SU-DHL-6 (cell line): ENCODE results near the gene PDGFB.

ENCODE experiments used
- H2AFZ ChIP-seq: fragments of 200-600 bp; sonication (generic); 2 replicates; pipeline ENCODE4 v1.6.1; 2014; ENCODE audit warnings: low read depth, mild to moderate bottlenecking, moderate library complexity, mixed read lengths, antibody characterized with exemption, low read length; ENCODE audit not compliant: severe bottlenecking
- H3F3A ChIP-seq: fragments of 200-600 bp; shearing (Covaris generic); 2 replicates; pipeline ENCODE4 v1.6.0; 2016; ENCODE audit warnings: antibody characterized with exemption, mild to moderate bottlenecking; ENCODE audit not compliant: insufficient read depth
- H3K27ac ChIP-seq: fragments of 200-600 bp; sonication (generic); 2 replicates; pipeline ENCODE4 v1.5.1; 2016; ENCODE audit warnings: low read depth, mild to moderate bottlenecking, low read length, moderate library complexity, mixed read lengths
- H3K27me3 ChIP-seq: fragments of 200-600 bp; sonication (generic), shearing (Covaris generic); 2 replicates; pipeline ENCODE4 v1.6.0; 2014; ENCODE audit warnings: mild to moderate bottlenecking, low read length
- H3K36me3 ChIP-seq: fragments of 200-600 bp; sonication (generic); 2 replicates; pipeline ENCODE4 v1.6.1; 2014; ENCODE audit warnings: mild to moderate bottlenecking, low read length, mixed read lengths
- H3K4me2 ChIP-seq: fragments of 300-600, 200-600 bp; shearing (Covaris generic), sonication (generic); 2 replicates; pipeline ENCODE4 v1.6.0; 2014; ENCODE audit warnings: low read length, low read depth, mild to moderate bottlenecking; ENCODE audit not compliant: poor library complexity, severe bottlenecking
- H3K4me3 ChIP-seq: fragments of 200-600 bp; sonication (generic); 2 replicates; pipeline ENCODE4 v1.5.1; 2014; ENCODE audit warnings: antibody characterized with exemption, low read length, mild to moderate bottlenecking, mixed read lengths; ENCODE audit not compliant: insufficient read depth, poor library complexity, severe bottlenecking
- H3K79me2 ChIP-seq: fragments of 200-600 bp; sonication (generic); 2 replicates; pipeline ENCODE4 v1.6.1; 2014; ENCODE audit warnings: mild to moderate bottlenecking, low read length, moderate library complexity; ENCODE audit not compliant: insufficient read depth
- H3K9ac ChIP-seq: fragments of 200-600 bp; sonication (generic); 2 replicates; pipeline ENCODE4 v1.7.0; 2014; ENCODE audit warnings: mild to moderate bottlenecking, low read length
- H3K9me2 ChIP-seq: fragments of 200-600 bp; sonication (generic); replicated peaks from 2 replicates; pipeline ENCODE4 v1.6.1; 2014; ENCODE audit warnings: low read length; ENCODE audit not compliant: insufficient read depth
- H3K9me3 ChIP-seq: fragments of 200-600 bp; sonication (generic); 2 replicates; pipeline ENCODE4 v1.6.1; 2014; ENCODE audit warnings: low read length, mixed read lengths; ENCODE audit not compliant: insufficient read depth
- H4K20me1 ChIP-seq: fragments of 200-600 bp; sonication (generic); 2 replicates; pipeline ENCODE4 v1.6.1; 2014; ENCODE audit warnings: low read depth, mild to moderate bottlenecking, antibody characterized with exemption, low read length, moderate library complexity, mixed read lengths
- EZH2phosphoT487 ChIP-seq: fragments of 200-600 bp; sonication (generic), shearing (Covaris generic); conservative IDR thresholded peaks from 2 replicates; pipeline ENCODE4 v1.6.1; 2018; ENCODE audit warnings: mild to moderate bottlenecking, antibody characterized with exemption, low read length, moderate library complexity, mixed read lengths
- TF ChIP-seq, protein P1 (sequence below): fragments of 200-600 bp; sonication (generic); IDR thresholded peaks from one replicate; pipeline ENCODE4 v1.5.1; 2017; ENCODE audit warnings: antibody characterized with exemption, mild to moderate bottlenecking, low read length, moderate library complexity; ENCODE audit not compliant: insufficient read depth, poor library complexity, severe bottlenecking

PDGFB gene

DNA sequence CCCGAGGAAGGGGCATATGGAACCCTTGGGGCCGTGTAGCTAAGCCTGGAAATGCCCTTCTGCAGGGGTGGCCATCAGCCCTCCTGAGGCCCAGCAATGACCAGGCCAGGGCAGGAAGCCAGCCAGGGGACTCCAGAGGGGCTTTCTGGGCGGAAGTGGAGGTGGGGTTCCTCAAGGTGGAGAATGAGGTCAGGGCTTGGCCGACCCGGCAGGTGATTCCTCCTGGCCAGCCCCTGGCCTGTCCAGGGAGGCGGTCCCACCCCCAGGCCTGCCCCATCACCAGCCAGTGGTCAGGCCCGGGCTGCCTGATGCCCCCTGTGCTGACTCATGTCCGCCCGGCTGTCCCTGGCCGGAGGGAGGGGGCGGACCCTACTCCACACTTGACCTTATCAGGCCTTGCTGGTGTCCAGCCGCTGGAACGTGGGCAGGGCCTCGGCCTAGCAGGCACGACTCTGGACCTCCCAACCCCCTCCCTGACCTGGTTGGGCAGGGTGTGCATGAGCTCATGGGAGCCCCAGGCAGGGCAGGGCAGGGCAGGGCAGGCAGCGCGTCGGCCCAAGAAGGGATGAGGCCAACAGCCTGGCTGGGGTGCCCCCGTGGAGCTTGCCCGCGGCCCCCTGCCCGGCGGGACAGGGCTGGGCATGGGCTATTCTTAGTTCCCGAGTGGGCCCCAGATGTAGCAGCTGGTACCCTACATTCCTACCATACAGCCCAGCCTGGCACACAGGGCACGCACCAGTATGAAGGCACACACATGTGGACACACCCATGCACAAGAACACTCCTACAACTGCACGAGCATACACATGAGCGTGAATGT, 38.8 kb upstream of the PDGFB start:
- H3K27me3 ChIP-seq: no peaks in the 10 kb centered on the region
- no peak overlapping the region for H2AFZ ChIP-seq
- H3K4me2 ChIP-seq: no peak overlapping the region
- H3K4me3 ChIP-seq: no peak overlapping the region
- no peaks in the 10 kb centered on the region for H3K9me2 ChIP-seq
- H3K9ac ChIP-seq: no peak overlapping the region
- no peaks in the 10 kb centered on the region for H3F3A ChIP-seq
- no peaks in the 10 kb centered on the region for H3K9me3 ChIP-seq
- H3K79me2 ChIP-seq: no peaks in the 10 kb centered on the region
- TF ChIP-seq EZH2phosphoT487: no peak
- TF ChIP-seq, protein P1, sequence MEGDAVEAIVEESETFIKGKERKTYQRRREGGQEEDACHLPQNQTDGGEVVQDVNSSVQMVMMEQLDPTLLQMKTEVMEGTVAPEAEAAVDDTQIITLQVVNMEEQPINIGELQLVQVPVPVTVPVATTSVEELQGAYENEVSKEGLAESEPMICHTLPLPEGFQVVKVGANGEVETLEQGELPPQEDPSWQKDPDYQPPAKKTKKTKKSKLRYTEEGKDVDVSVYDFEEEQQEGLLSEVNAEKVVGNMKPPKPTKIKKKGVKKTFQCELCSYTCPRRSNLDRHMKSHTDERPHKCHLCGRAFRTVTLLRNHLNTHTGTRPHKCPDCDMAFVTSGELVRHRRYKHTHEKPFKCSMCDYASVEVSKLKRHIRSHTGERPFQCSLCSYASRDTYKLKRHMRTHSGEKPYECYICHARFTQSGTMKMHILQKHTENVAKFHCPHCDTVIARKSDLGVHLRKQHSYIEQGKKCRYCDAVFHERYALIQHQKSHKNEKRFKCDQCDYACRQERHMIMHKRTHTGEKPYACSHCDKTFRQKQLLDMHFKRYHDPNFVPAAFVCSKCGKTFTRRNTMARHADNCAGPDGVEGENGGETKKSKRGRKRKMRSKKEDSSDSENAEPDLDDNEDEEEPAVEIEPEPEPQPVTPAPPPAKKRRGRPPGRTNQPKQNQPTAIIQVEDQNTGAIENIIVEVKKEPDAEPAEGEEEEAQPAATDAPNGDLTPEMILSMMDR: no peak
- no peak overlapping the region for H3K27ac ChIP-seq
- H4K20me1 ChIP-seq: no peaks in the 10 kb centered on the region
- no peaks in the 10 kb centered on the region for H3K36me3 ChIP-seq

DNA sequence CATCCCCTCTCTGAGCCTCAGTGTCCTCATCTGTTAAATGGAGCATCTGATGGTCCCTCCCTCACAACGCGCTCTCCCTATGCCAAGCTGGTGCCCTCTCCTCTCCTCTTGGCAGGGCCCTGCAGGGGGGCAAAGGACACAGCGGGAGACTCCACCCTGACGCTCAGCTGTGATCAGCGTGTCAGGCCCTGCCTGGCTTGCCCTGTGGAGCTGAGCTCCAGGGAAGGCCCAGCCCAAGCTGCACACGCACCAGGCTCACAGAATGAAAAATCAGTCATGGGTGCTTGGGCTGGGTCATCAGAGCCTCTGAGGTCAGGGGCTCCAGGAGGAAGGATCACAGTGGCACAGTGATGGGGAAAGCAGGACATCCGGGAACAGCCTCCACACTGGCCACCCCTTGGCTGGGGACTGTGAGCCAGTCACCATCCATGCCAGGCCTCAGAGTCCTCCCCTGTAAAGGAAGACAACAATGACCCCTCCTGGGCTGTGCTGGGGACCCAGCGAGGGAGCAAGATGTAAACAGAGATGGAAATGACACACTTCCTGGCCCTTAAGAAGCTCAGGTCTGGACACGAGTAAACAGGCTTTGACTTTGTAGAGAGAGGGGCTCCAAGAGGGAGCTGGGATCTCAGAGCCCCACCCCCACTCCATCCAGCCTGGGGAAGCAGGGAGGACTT, 38.0 kb upstream of the PDGFB start:
- Histone ChIP-seq H3K4me2 (no peak overlapping the region), H3K9me2 (no peaks in the 10 kb centered on the region), H2AFZ (no peak overlapping the region)

DNA sequence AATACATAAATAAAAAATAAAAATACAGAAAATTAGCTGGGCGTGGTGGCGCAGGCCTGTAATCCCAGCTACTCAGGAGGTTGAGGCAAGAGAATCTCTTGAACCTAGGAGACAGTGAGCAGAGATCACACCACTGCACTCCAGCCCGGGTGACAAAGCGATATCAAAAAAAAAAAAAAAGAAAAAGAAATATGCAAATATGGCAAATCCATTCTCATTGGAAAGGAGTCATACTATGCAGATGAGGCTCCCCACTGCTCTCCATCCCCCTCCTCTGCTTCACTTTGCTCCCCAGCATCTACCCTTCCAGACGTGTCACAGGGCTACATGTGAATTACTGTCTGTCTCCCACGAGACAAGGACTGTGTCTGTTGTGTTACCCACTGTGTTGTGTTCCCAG, 36.3 kb upstream of the PDGFB start:
- Histone ChIP-seq H3K4me2 (no peak overlapping the region), H3K9me3 (no peaks in the 10 kb centered on the region), H3K79me2 (no peaks in the 10 kb centered on the region), H3K9me2 (no peaks in the 10 kb centered on the region), H4K20me1 (no peaks in the 10 kb centered on the region), H3K36me3 (no peaks in the 10 kb centered on the region), H3K4me3 (no peak overlapping the region), H3K27me3 (no peaks in the 10 kb centered on the region), H3F3A (no peaks in the 10 kb centered on the region), H2AFZ (no peak overlapping the region), H3K9ac (no peak overlapping the region), H3K27ac (no peak overlapping the region)
- no peak for TF ChIP-seq EZH2phosphoT487
- TF ChIP-seq, protein P1: no peak

More for the DNA sequence above, 38.0 kb upstream of the PDGFB start:
- TF ChIP-seq, protein P1: no peak
- no peak for TF ChIP-seq EZH2phosphoT487
- no peaks in the 10 kb centered on the region for H3K79me2 ChIP-seq
- no peaks in the 10 kb centered on the region for H3K36me3 ChIP-seq
- no peak overlapping the region for H3K9ac ChIP-seq
- no peaks in the 10 kb centered on the region for H4K20me1 ChIP-seq
- no peak overlapping the region for H3K4me3 ChIP-seq
- no peaks in the 10 kb centered on the region for H3F3A ChIP-seq
- no peaks in the 10 kb centered on the region for H3K27me3 ChIP-seq
- no peak overlapping the region for H3K27ac ChIP-seq
- no peaks in the 10 kb centered on the region for H3K9me3 ChIP-seq
